ENCODE results near the gene TPM4. TPM values are rescaled to one million over a fixed set of nuclear protein-coding genes. Genes with fewer than 3 reads are reported as not detected.

TPM4 gene
- total RNA-seq, 2 experiments from 2014 or later, result 362 to 416 TPM

- DNase-seq, result peak; percentile 84
- ATAC-seq, result peak; percentile 38
- intact Hi-C loops (cut with DNase I, micrococcal nuclease), result loop anchor here in 1 of 2 experiments (2.0 kb wide), 1 partner anchor 16 kb away; no protein-coding TSS in a partner anchor
- Mint-ChIP-seq H3K4me1 (peaks cover 24% of the 10 kb centered on the region), H3K27me3 (no peaks in the 10 kb centered on the region), H3K9me3 (ENCODE audit: low read depth) (no peaks in the 10 kb centered on the region), H3K4me3 (no peak overlapping the region), H3K36me3 (ENCODE audit: low read depth) (no peaks in the 10 kb centered on the region), H3K27ac (no peak overlapping the region)
- POLR2A ChIA-PET, result no interaction called here
- CTCF ChIA-PET, result interaction anchor here (0.6 to 3.4 kb wide), 22 partner anchors 9 to 586 kb away, joined by 3 to 23 read pairs (median 4); partner anchors contain the start of genes HSH2D and TPM4
These were observed 13.5 kb upstream of the TPM4 start for GRCh38 chr19:16062789-16063188.

- H3K27ac Mint-ChIP-seq, result no peak overlapping the region
- peaks cover 24% of the 10 kb centered on the region for H3K4me1 Mint-ChIP-seq
- ChIA-PET POLR2A (no interaction called here), CTCF (interaction anchor here (0.7 to 3.4 kb wide), 5 partner anchors 12 to 116 kb away, joined by 3 to 23 read pairs (median 7); partner anchors contain the start of gene TPM4)
- no peaks in the 10 kb centered on the region for H3K9me3 Mint-ChIP-seq (ENCODE audit: low read depth)
- intact Hi-C loops (cut with DNase I, micrococcal nuclease), result no loop called here
- no peak for ATAC-seq
- no peaks in the 10 kb centered on the region for H3K36me3 Mint-ChIP-seq (ENCODE audit: low read depth)
- no peak overlapping the region for H3K4me3 Mint-ChIP-seq
- H3K27me3 Mint-ChIP-seq, result no peaks in the 10 kb centered on the region
- no peak for DNase-seq
These were observed 11.9 kb upstream of the TPM4 start for GRCh38 chr19:16064209-16064889.

- intact Hi-C loops (cut with DNase I, micrococcal nuclease), result loop anchor here (1.0 kb wide), 3 partner anchors 45 to 119 kb away; partner anchors contain the start of genes FAM32A (in 1 of the 2) and RAB8A (in 1 of the 2)
- Mint-ChIP-seq H3K36me3 (ENCODE audit: low read depth) (no peaks in the 10 kb centered on the region), H3K27ac (peak overlapping the region; percentile 7), H3K4me3 (no peak overlapping the region), H3K4me1 (peaks cover 27% of the 10 kb centered on the region), H3K27me3 (no peaks in the 10 kb centered on the region), H3K9me3 (ENCODE audit: low read depth) (no peaks in the 10 kb centered on the region)
- ATAC-seq (peak; percentile 19), DNase-seq (peak; percentile 77)
- CTCF ChIA-PET, result interaction anchor here (0.6 to 1.5 kb wide), 9 partner anchors 10 to 164 kb away, joined by 3 to 7 read pairs (median 3); partner anchors contain the start of gene RAB8A
- POLR2A ChIA-PET, result no interaction called here
These were observed 9.6 kb upstream of the TPM4 start for GRCh38 chr19:16066611-16067104.

GRCh38 chr19:16067205-16067938, 8.9 kb upstream of the TPM4 start:
- ChIA-PET CTCF (interaction anchor here (0.7 to 1.0 kb wide), 2 partner anchors 19 to 40 kb away, joined by 3 read pairs; no protein-coding TSS in a partner anchor), POLR2A (no interaction called here)
- intact Hi-C loops (cut with DNase I, micrococcal nuclease), result no loop called here

GRCh38 chr19:16068696-16069259, 7.5 kb upstream of the TPM4 start:
- Mint-ChIP-seq H3K36me3 (ENCODE audit: low read depth) (no peaks in the 10 kb centered on the region), H3K27ac (no peak overlapping the region), H3K4me3 (no peak overlapping the region), H3K9me3 (ENCODE audit: low read depth) (no peaks in the 10 kb centered on the region), H3K4me1 (peaks cover 28% of the 10 kb centered on the region), H3K27me3 (no peaks in the 10 kb centered on the region)
- CTCF ChIA-PET, result interaction anchor here (1.2 kb wide), 1 partner anchor 26 kb away, joined by 3 read pairs; no protein-coding TSS in a partner anchor
- intact Hi-C loops (cut with DNase I, micrococcal nuclease), result no loop called here
- DNase-seq, result no peak
- no peak for ATAC-seq
- POLR2A ChIA-PET, result no interaction called here

More at GRCh38 chr19:16067205-16067938, 8.9 kb upstream of the TPM4 start:
- H3K27ac Mint-ChIP-seq, result no peak overlapping the region
- H3K4me3 Mint-ChIP-seq, result no peak overlapping the region
- ATAC-seq, result no peak
- H3K4me1 Mint-ChIP-seq, result peaks cover 26% of the 10 kb centered on the region
- no peaks in the 10 kb centered on the region for H3K36me3 Mint-ChIP-seq (ENCODE audit: low read depth)
- no peaks in the 10 kb centered on the region for H3K9me3 Mint-ChIP-seq (ENCODE audit: low read depth)
- H3K27me3 Mint-ChIP-seq, result no peaks in the 10 kb centered on the region
- no peak for DNase-seq

GRCh38 chr19:16069813-16070365, 6.4 kb upstream of the TPM4 start:
- H3K27me3 Mint-ChIP-seq, result no peaks in the 10 kb centered on the region
- no peaks in the 10 kb centered on the region for H3K9me3 Mint-ChIP-seq (ENCODE audit: low read depth)
- no peaks in the 10 kb centered on the region for H3K36me3 Mint-ChIP-seq (ENCODE audit: low read depth)
- ATAC-seq (peak; percentile 5), DNase-seq (no peak)
- peaks cover 36% of the 10 kb centered on the region for H3K4me1 Mint-ChIP-seq
- intact Hi-C loops (cut with DNase I, micrococcal nuclease), result loop anchor here (1.0 to 10.0 kb wide), 8 partner anchors 8 to 1695 kb away; partner anchors contain the start of genes HAUS8 (in 1 of the 2), MYO9B (in 1 of the 2), RAB8A (in 1 of the 2) and RASAL3 (in 1 of the 2)
- CTCF ChIA-PET, result interaction anchor here (1.4 to 2.4 kb wide), 3 partner anchors 9 to 116 kb away, joined by 5 to 13 read pairs (median 6); partner anchors contain the start of gene FAM32A
- H3K4me3 Mint-ChIP-seq, result no peak overlapping the region
- POLR2A ChIA-PET, result interaction anchor here (0.6 to 1.6 kb wide), 5 partner anchors 25 to 127 kb away, joined by 3 to 7 read pairs (median 3); partner anchors contain the start of genes AP1M1, FAM32A and RAB8A
- no peak overlapping the region for H3K27ac Mint-ChIP-seq

GRCh38 chr19:16070366-16070990, 5.8 kb upstream of the TPM4 start:
- ChIA-PET CTCF (interaction anchor here (0.5 to 2.4 kb wide), 7 partner anchors 10 to 122 kb away, joined by 3 to 13 read pairs (median 4); partner anchors contain the start of gene FAM32A), POLR2A (interaction anchor here (0.6 to 1.6 kb wide), 6 partner anchors 25 to 710 kb away, joined by 3 to 7 read pairs (median 3); partner anchors contain the start of genes AP1M1, FAM32A and RAB8A)
- Mint-ChIP-seq H3K27me3 (no peaks in the 10 kb centered on the region), H3K27ac (no peak overlapping the region), H3K4me3 (no peak overlapping the region), H3K4me1 (peaks cover 42% of the 10 kb centered on the region), H3K9me3 (ENCODE audit: low read depth) (no peaks in the 10 kb centered on the region), H3K36me3 (ENCODE audit: low read depth) (no peaks in the 10 kb centered on the region)
- DNase-seq, result peak; percentile 92
- intact Hi-C loops (cut with DNase I, micrococcal nuclease), result loop anchor here (1.0 to 10.0 kb wide), 8 partner anchors 8 to 1696 kb away; partner anchors contain the start of genes HAUS8 (in 1 of the 2), MYO9B (in 1 of the 2), RAB8A (in 1 of the 2) and RASAL3 (in 1 of the 2)
- peak; percentile 97 for ATAC-seq

GRCh38 chr19:16071072-16071691, 5.1 kb upstream of the TPM4 start:
- Mint-ChIP-seq H3K27me3 (no peaks in the 10 kb centered on the region), H3K27ac (no peak overlapping the region), H3K4me3 (no peak overlapping the region), H3K9me3 (ENCODE audit: low read depth) (no peaks in the 10 kb centered on the region), H3K4me1 (peaks cover 44% of the 10 kb centered on the region), H3K36me3 (ENCODE audit: low read depth) (no peaks in the 10 kb centered on the region)
- intact Hi-C loops (cut with DNase I, micrococcal nuclease), result loop anchor here (2.0 to 10.0 kb wide), 7 partner anchors 40 to 1696 kb away; partner anchors contain the start of genes HAUS8 (in 1 of the 2), MYO9B (in 1 of the 2), RAB8A (in 1 of the 2) and RASAL3 (in 1 of the 2)
- ChIA-PET CTCF (interaction anchor here (0.6 to 2.4 kb wide), 6 partner anchors 11 to 115 kb away, joined by 3 to 13 read pairs (median 4); partner anchors contain the start of gene FAM32A), POLR2A (interaction anchor here (0.9 to 1.6 kb wide), 3 partner anchors 24 to 126 kb away, joined by 3 to 7 read pairs (median 3); partner anchors contain the start of genes AP1M1 and RAB8A)
- no peak for DNase-seq
- ATAC-seq, result no peak

GRCh38 chr19:16073481-16073880, 2.8 kb upstream of the TPM4 start:
- peak overlapping the region; percentile 91 for H3K27ac Mint-ChIP-seq
- ChIA-PET POLR2A (interaction anchor here (1.3 kb wide), 1 partner anchor 38 kb away, joined by 9 read pairs; the partner anchor contains the start of gene RAB8A), CTCF (interaction anchor here (0.6 to 2.0 kb wide), 4 partner anchors 11 to 255 kb away, joined by 3 to 10 read pairs (median 3); partner anchors contain the start of gene RAB8A)
- peaks cover 44% of the 10 kb centered on the region for H3K4me1 Mint-ChIP-seq
- H3K27me3 Mint-ChIP-seq, result no peaks in the 10 kb centered on the region
- H3K36me3 Mint-ChIP-seq (ENCODE audit: low read depth), result peaks cover 13% of the 10 kb centered on the region
- ATAC-seq, result no peak
- DNase-seq, result no peak
- no peak overlapping the region for H3K4me3 Mint-ChIP-seq
- intact Hi-C loops (cut with DNase I, micrococcal nuclease), result loop anchor here in 1 of 2 experiments (10.0 kb wide), 4 partner anchors 609 to 1699 kb away; partner anchors contain the start of genes HAUS8, MYO9B and RASAL3
- H3K9me3 Mint-ChIP-seq (ENCODE audit: low read depth), result no peaks in the 10 kb centered on the region
